BE2C (cell line): ENCODE measurements around the gene TOX3.

Experiments used
- DNase-seq: peaks from one replicate; pipeline ENCODE4 v3.0.0-alpha.2; 2020
- H3K27me3 ChIP-seq: fragments of 250-450 bp; sonication (Bioruptor Pico); 2 replicates; pipeline ENCODE4 v1.5.1; 2020; ENCODE audit warnings: mild to moderate bottlenecking
- H3K36me3 ChIP-seq: fragments of 250-450 bp; sonication (Bioruptor Pico); 2 replicates; pipeline ENCODE4 v1.5.1; 2020; ENCODE audit warnings: mild to moderate bottlenecking
- H3K4me1 ChIP-seq: fragments of 250-450 bp; sonication (Bioruptor Pico); 2 replicates; pipeline ENCODE4 v1.5.1; 2020
- H3K4me3 ChIP-seq: 2 replicates; pipeline ENCODE4 v1.5.1; 2011; ENCODE audit warnings: low read depth, low read length
- H3K9me3 ChIP-seq: fragments of 250-450 bp; sonication (Bioruptor Pico); 2 replicates; pipeline ENCODE4 v1.5.1; 2020
- TF ChIP-seq, protein P1 (sequence below): IDR thresholded peaks from 2 replicates; pipeline ENCODE4 v1.5.1; 2012; ENCODE audit warnings: mild to moderate bottlenecking, low read depth, low read length

The TOX3 gene

DNA sequence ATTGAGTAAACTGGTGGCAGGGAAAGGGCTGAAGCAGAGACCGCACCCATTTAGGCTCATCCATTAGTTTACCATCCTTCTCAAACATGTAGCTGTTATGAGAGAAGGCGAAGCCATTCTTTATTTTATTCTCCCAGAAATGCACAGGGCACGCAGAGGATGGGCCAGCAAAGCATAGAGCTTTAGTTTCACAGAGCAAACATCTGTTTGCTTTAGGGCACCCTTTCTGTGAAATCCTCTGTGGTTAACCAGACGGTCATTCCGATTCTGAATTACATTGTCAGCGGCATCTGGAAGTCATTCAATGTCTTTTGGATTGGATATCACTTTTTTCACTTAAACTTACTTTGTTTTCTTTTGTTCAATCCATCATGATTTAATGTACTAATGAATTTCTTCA, 96.0 kb downstream of the TOX3 start:
- no peak for DNase-seq
- Histone ChIP-seq H3K36me3 (no peaks in the 10 kb centered on the region), H3K9me3 (no peaks in the 10 kb centered on the region), H3K4me1 (peaks cover 3% of the 10 kb centered on the region; the same call in 1 of the 2 replicates), H3K4me3 (no peak overlapping the region), H3K27me3 (no peaks in the 10 kb centered on the region)
- TF ChIP-seq, protein P1, sequence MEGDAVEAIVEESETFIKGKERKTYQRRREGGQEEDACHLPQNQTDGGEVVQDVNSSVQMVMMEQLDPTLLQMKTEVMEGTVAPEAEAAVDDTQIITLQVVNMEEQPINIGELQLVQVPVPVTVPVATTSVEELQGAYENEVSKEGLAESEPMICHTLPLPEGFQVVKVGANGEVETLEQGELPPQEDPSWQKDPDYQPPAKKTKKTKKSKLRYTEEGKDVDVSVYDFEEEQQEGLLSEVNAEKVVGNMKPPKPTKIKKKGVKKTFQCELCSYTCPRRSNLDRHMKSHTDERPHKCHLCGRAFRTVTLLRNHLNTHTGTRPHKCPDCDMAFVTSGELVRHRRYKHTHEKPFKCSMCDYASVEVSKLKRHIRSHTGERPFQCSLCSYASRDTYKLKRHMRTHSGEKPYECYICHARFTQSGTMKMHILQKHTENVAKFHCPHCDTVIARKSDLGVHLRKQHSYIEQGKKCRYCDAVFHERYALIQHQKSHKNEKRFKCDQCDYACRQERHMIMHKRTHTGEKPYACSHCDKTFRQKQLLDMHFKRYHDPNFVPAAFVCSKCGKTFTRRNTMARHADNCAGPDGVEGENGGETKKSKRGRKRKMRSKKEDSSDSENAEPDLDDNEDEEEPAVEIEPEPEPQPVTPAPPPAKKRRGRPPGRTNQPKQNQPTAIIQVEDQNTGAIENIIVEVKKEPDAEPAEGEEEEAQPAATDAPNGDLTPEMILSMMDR = no peak

DNA sequence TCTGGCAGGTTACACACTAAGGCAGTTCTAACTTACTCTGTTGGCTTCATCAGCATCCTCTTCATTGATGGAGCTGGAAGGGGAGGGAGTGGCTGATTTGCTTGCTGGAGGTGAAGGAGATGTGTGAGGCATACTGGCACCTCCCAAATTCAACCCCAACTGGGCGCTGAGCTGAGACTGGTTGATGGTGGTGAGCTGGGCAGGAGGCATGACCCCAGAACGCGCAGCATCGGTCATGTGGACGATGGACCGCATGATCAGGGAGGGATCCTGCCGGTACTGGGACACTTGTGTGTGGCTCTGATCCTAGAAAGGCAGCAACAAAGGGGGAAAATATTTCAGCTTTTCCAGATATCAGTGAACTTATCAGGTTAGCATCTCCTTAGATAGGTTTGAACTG, 96.7 kb downstream of the TOX3 start:
- TF ChIP-seq, protein P1 = no peak
- H3K4me1 ChIP-seq = peaks cover 6% of the 10 kb centered on the region; the same call in 1 of the 2 replicates
- no peak for DNase-seq
- no peak overlapping the region for H3K4me3 ChIP-seq
- H3K9me3 ChIP-seq = no peaks in the 10 kb centered on the region
- no peaks in the 10 kb centered on the region for H3K36me3 ChIP-seq
- no peaks in the 10 kb centered on the region for H3K27me3 ChIP-seq

DNA sequence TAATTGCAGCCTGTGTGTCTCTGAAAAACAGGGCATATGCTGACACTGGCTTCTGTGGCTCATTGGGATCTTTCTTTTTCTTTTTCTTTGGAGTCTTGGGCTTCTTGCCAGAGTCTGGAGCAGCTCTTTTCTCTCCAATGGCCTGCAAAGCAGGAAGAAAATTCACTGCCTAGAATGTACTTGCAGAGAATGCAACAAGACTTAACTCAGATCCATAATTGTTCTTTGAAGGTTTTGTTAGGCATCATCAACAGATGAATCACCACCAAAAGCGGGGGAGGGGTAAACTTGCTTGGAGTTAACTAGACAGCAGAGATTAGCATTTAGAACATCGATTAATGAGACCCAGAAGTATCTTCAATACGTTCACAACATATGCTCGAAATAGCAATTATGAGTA, 100.9 kb downstream of the TOX3 start:
- no peaks in the 10 kb centered on the region for H3K9me3 ChIP-seq
- peak; percentile 47 for DNase-seq
- peaks cover 6% of the 10 kb centered on the region; the same call in 1 of the 2 replicates for H3K4me1 ChIP-seq
- no peaks in the 10 kb centered on the region for H3K27me3 ChIP-seq
- no peaks in the 10 kb centered on the region for H3K36me3 ChIP-seq
- TF ChIP-seq, protein P1 = no peak
- H3K4me3 ChIP-seq = no peak overlapping the region

DNA sequence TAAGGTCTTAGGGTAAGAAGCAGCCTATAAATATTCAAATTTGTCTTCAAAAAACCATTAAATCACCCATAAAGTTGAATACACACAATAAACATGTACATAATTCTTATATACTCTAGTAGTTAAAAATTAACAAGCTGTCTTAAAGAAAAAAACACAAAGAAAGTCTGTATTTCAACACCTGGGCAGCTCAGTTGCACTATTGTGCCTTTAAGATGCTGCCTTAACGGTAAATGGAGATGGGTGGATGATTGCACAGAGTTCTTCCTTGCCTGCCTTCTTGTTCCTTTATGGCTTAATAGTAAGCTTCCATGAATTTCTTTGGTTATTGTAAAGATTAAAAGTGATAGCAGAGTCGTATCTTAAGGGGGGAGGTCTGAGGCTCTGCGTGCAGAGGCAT, 105.1 kb downstream of the TOX3 start:
- DNase-seq = no peak
- Histone ChIP-seq H3K4me1 (peaks cover 12% of the 10 kb centered on the region), H3K36me3 (no peaks in the 10 kb centered on the region), H3K27me3 (no peaks in the 10 kb centered on the region), H3K9me3 (no peaks in the 10 kb centered on the region), H3K4me3 (no peak overlapping the region)
- TF ChIP-seq, protein P1 = no peak

DNA sequence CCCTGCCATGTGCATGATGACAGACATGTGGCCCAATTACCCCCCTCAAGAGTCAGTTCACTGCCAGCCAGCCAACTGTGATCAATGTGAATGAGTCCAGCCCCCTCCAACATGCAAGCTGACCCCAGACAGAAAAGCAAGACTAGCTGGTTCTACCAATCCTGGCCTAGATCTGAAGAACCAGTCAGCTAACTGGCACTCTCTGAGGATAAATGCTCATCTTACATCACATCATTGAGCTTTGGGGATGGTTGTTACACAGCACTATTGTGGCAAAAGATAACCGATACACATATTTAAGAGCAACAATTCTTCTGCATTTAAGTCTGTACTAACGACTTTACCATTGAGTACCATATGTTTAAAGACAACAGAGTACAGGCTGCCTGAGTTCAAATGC, 106.7 kb downstream of the TOX3 start:
- no peaks in the 10 kb centered on the region for H3K36me3 ChIP-seq
- H3K4me3 ChIP-seq = no peak overlapping the region

DNA sequence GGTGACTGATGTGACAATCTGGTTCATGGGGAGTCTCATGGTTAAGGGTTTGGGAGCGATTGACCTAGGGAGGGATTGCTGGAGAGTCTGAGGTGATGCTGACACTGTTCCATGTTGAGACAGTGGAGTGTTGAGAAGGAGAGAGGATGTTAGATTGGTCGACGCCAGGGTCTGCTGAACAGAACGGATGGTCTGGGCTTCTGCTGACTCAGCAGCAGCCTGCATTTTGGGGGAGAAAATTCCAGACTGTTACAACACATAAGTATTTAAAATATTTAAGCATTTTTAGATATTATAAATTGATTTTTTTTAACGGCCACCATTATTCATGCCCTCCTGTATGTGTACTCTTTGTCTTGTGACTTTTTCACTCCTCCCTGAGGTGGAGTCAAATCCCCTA, 107.2 kb downstream of the TOX3 start:
- TF ChIP-seq, protein P1 = no peak
- no peak for DNase-seq
- peaks cover 14% of the 10 kb centered on the region for H3K4me1 ChIP-seq
- H3K4me3 ChIP-seq = no peak overlapping the region
- H3K27me3 ChIP-seq = no peaks in the 10 kb centered on the region
- no peaks in the 10 kb centered on the region for H3K36me3 ChIP-seq
- no peaks in the 10 kb centered on the region for H3K9me3 ChIP-seq

More for the DNA sequence above, 106.7 kb downstream of the TOX3 start:
- TF ChIP-seq, protein P1 = no peak
- no peak for DNase-seq
- Histone ChIP-seq H3K9me3 (no peaks in the 10 kb centered on the region), H3K4me1 (peaks cover 9% of the 10 kb centered on the region), H3K27me3 (no peaks in the 10 kb centered on the region)
